MCF 10A (cell line): ENCODE measurements around the gene ZSWIM7. TPM values are rescaled to one million over a fixed set of nuclear protein-coding genes. Genes with fewer than 3 reads are reported as not detected.

Experiments
- BruUV-seq: library from RNA; stranded (reverse); fragments of 400-500 nt; replicated peaks from 2 replicates; lab custom pipeline; 2021; lab: Mats Ljungman, UMichigan
- CTCF ChIA-PET: fragments of 300-600 bp; sonication (Branson Sonifier 250); formaldehyde crosslinking; extraction: SDS; loops from one replicate; lab custom pipeline; 2021; ENCODE audit warnings: antibody characterized with exemption, inconsistent platforms; lab: Yijun Ruan, JAX
- POLR2A ChIA-PET: fragments of 300-600, 350-650 bp; sonication (Branson Sonifier 250); formaldehyde crosslinking; extraction: SDS; loops from one replicate; lab custom pipeline; 2020; ENCODE audit warnings: antibody characterized with exemption, inconsistent platforms; lab: Yijun Ruan, JAX
- DNase-seq: peaks from one replicate; pipeline ENCODE4 v3.0.0-alpha.2; 2018; ENCODE audit not compliant: unreplicated experiment
- H3K27ac Mint-ChIP-seq: one replicate; pipeline ENCODE4 v1.8.0; 2022; ENCODE audit warnings: mild to moderate bottlenecking, low read depth, mixed read lengths; ENCODE audit not compliant: unreplicated experiment
- H3K27me3 Mint-ChIP-seq: one replicate; pipeline ENCODE4 v1.8.0; 2022; ENCODE audit warnings: mixed read lengths; ENCODE audit not compliant: insufficient read depth, unreplicated experiment
- H3K36me3 Mint-ChIP-seq: one replicate; pipeline ENCODE4 v1.8.0; 2022; ENCODE audit warnings: mild to moderate bottlenecking, moderate library complexity, mixed read lengths; ENCODE audit not compliant: insufficient read depth, unreplicated experiment
- H3K4me1 Mint-ChIP-seq: one replicate; pipeline ENCODE4 v1.8.0; 2022; ENCODE audit warnings: mixed read lengths; ENCODE audit not compliant: insufficient read depth, unreplicated experiment
- H3K4me3 Mint-ChIP-seq: one replicate; pipeline ENCODE4 v1.8.0; 2022; ENCODE audit warnings: mild to moderate bottlenecking, moderate library complexity, mixed read lengths; ENCODE audit not compliant: unreplicated experiment
- H3K9me3 Mint-ChIP-seq: one replicate; pipeline ENCODE4 v1.8.0; 2022; ENCODE audit warnings: mixed read lengths; ENCODE audit not compliant: unreplicated experiment
- intact Hi-C: fragments of 100-400 bp; cut with micrococcal nuclease; formaldehyde crosslinking; loops from 2 replicates; pipeline ENCODE4 v1.14.1; 2022
- total RNA-seq: library from RNA; stranded (reverse); gene quantifications from 2 replicates; pipeline ENCODE4 v1.2.3, GENCODE V29; 2022
- TF ChIP-seq, protein P1 (sequence below): fragments of 200-600 bp; IDR thresholded peaks from one replicate; pipeline ENCODE4 v1.8.0; 2022; ENCODE audit warnings: antibody characterized with exemption, mild to moderate bottlenecking; ENCODE audit not compliant: unreplicated experiment

Gene ZSWIM7
- total RNA-seq, 1 experiment from 2014 or later: 44.1 TPM

GRCh38 chr17:16044487-16044886 lies 45.0 kb upstream of the ZSWIM7 start:
- peaks cover 6% of the 10 kb centered on the region for H3K4me1 Mint-ChIP-seq
- no TSS peak for BruUV-seq
- no peaks in the 10 kb centered on the region for H3K9me3 Mint-ChIP-seq
- intact Hi-C loops: no loop called here
- TF ChIP-seq, protein P1, sequence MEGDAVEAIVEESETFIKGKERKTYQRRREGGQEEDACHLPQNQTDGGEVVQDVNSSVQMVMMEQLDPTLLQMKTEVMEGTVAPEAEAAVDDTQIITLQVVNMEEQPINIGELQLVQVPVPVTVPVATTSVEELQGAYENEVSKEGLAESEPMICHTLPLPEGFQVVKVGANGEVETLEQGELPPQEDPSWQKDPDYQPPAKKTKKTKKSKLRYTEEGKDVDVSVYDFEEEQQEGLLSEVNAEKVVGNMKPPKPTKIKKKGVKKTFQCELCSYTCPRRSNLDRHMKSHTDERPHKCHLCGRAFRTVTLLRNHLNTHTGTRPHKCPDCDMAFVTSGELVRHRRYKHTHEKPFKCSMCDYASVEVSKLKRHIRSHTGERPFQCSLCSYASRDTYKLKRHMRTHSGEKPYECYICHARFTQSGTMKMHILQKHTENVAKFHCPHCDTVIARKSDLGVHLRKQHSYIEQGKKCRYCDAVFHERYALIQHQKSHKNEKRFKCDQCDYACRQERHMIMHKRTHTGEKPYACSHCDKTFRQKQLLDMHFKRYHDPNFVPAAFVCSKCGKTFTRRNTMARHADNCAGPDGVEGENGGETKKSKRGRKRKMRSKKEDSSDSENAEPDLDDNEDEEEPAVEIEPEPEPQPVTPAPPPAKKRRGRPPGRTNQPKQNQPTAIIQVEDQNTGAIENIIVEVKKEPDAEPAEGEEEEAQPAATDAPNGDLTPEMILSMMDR: no peak
- H3K4me3 Mint-ChIP-seq: no peak overlapping the region
- peaks cover 90% of the 10 kb centered on the region for H3K36me3 Mint-ChIP-seq
- POLR2A ChIA-PET: no interaction called here
- DNase-seq: no peak
- CTCF ChIA-PET: interaction anchor here (1.7 kb wide), 1 partner anchor 8 kb away, joined by 6 read pairs; no protein-coding TSS in a partner anchor
- H3K27ac Mint-ChIP-seq: no peak overlapping the region
- H3K27me3 Mint-ChIP-seq: no peaks in the 10 kb centered on the region

DNA sequence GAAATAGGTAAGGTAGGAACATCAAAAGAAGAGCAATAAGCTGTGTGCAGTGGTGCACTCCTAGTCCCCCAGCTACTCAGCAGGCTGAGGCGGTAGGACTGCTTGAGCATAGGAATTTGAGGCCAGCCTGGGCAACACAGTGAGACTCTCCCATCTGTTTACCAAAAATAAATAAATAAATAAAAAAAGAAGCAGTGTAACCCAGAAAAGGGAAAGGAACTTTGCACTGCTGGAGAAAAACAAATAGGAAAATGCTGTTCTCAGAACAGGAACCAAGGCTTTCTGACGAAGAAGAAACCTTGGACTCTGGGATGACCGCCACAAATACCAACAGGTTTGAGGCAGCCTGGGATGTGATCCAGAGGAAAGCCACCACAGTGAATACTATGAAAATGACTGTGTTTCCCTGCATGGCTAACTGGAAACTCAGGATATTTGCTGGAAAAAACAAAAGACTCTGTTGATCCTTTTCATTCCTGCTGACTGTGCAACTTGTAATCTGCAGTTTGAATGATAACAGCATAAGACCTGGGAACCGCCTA lies 41.3 kb upstream of the ZSWIM7 start:
- TF ChIP-seq, protein P1: no peak
- peaks cover 91% of the 10 kb centered on the region for H3K36me3 Mint-ChIP-seq
- DNase-seq: no peak
- H3K9me3 Mint-ChIP-seq: no peaks in the 10 kb centered on the region
- H3K4me3 Mint-ChIP-seq: no peak overlapping the region
- peak overlapping the region; percentile 51 for H3K27ac Mint-ChIP-seq
- POLR2A ChIA-PET: no interaction called here
- H3K27me3 Mint-ChIP-seq: no peaks in the 10 kb centered on the region
- CTCF ChIA-PET: no interaction called here
- H3K4me1 Mint-ChIP-seq: peaks cover 6% of the 10 kb centered on the region
- intact Hi-C loops: no loop called here
- BruUV-seq: no TSS peak

DNA sequence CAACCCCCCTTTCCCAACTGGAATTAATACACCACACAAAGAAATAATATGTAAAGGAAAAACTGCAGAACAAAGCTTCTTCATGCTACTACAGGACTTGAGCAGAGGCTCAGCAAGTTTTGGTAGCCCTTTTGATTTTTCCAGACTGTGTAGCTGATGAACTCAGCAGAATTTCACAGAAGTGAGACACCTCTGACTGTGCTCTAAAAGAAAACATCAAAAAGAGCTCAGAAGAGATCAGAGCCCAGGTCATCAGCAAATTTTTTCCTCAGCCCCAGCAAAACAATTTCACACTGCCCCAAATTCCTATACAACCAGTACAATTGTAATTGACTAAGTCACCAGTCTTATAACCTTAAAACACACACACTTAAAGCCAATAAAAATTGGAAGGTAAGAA lies 38.1 kb upstream of the ZSWIM7 start:
- DNase-seq: no peak
- no peak overlapping the region for H3K4me3 Mint-ChIP-seq
- ChIA-PET POLR2A (interaction anchor here (1.4 kb wide), 2 partner anchors 9 to 10 kb away, joined by 3 to 5 read pairs; no protein-coding TSS in a partner anchor), CTCF (interaction anchor here (0.5 to 0.7 kb wide), 3 partner anchors 11 to 40 kb away, joined by 3 to 6 read pairs (median 4); no protein-coding TSS in a partner anchor)
- peaks cover 94% of the 10 kb centered on the region for H3K36me3 Mint-ChIP-seq
- peaks cover 4% of the 10 kb centered on the region for H3K4me1 Mint-ChIP-seq
- TF ChIP-seq, protein P1: no peak
- no peaks in the 10 kb centered on the region for H3K9me3 Mint-ChIP-seq
- H3K27ac Mint-ChIP-seq: peak overlapping the region; percentile 49
- H3K27me3 Mint-ChIP-seq: no peaks in the 10 kb centered on the region
- no TSS peak for BruUV-seq
- intact Hi-C loops: no loop called here

GRCh38 chr17:16036261-16036660 lies 36.8 kb upstream of the ZSWIM7 start:
- H3K27ac Mint-ChIP-seq: no peak overlapping the region
- H3K36me3 Mint-ChIP-seq: peaks cover 99% of the 10 kb centered on the region
- no peak for DNase-seq
- POLR2A ChIA-PET: interaction anchor here (0.7 kb wide), 1 partner anchor 81 kb away, joined by 3 read pairs; no protein-coding TSS in a partner anchor
- intact Hi-C loops: no loop called here
- TF ChIP-seq, protein P1: no peak
- no TSS peak for BruUV-seq
- no peak overlapping the region for H3K4me3 Mint-ChIP-seq
- no peaks in the 10 kb centered on the region for H3K9me3 Mint-ChIP-seq
- no peaks in the 10 kb centered on the region for H3K4me1 Mint-ChIP-seq
- CTCF ChIA-PET: interaction anchor here (0.7 to 1.7 kb wide), 2 partner anchors 8 to 172 kb away, joined by 3 to 6 read pairs; no protein-coding TSS in a partner anchor
- no peaks in the 10 kb centered on the region for H3K27me3 Mint-ChIP-seq
